Measurements from ENCODE around the gene THBS3. TPM values are rescaled to one million over a fixed set of nuclear protein-coding genes. Genes with fewer than 3 reads are reported as not detected.

Gene THBS3
- total and polyA plus RNA-seq, 9 of the 15 experiments (the other 6 are each of a cell fraction or from before 2014, with no cell fraction given), result 0.59 to 8.3 (median 3.2) TPM

- no peak for TF ChIP-seq ZBTB2 (IDR thresholded peaks at IDR 0.05)
- TF ChIP-seq BRD9 (IDR thresholded peaks at IDR 0.05; ENCODE audit: low read depth, partially characterized antibody), result no peak
- no peak for TF ChIP-seq PURB (CRISPR knock-in tag; IDR thresholded peaks at IDR 0.05; ENCODE audit: low read depth)
- no peak for TF ChIP-seq NR3C1 (CRISPR knock-in tag; IDR thresholded peaks at IDR 0.05)
- no peak for TF ChIP-seq HMG20A (CRISPR knock-in tag; conservative IDR thresholded peaks at IDR 0.05)
- no peak for TF ChIP-seq SAFB (IDR thresholded peaks at IDR 0.05; ENCODE audit: borderline replicate concordance, low read depth, low read length)
- TF ChIP-seq SMC3 (conservative IDR thresholded peaks at IDR 0.05; ENCODE audit: insufficient read depth, low read depth, low read length), result no peak
- TF ChIP-seq ARID2 (IDR thresholded peaks at IDR 0.05), result no peak
- no peak for TF ChIP-seq ZBTB1 (CRISPR knock-in tag; IDR thresholded peaks at IDR 0.05; ENCODE audit: borderline replicate concordance, low read depth)
- peak; percentile 91 for TF ChIP-seq DIDO1 (tag; IDR thresholded peaks at IDR 0.05; ENCODE audit: low read depth)
- TF ChIP-seq MGA (IDR thresholded peaks at IDR 0.05), result no peak
- TF ChIP-seq LEF1 (IDR thresholded peaks at IDR 0.05), result no peak; the same call in 1 of the 2 replicates
- no peak for TF ChIP-seq CREB3L1 (IDR thresholded peaks at IDR 0.05; ENCODE audit: borderline replicate concordance, low read depth)
These were observed 33.5 kb upstream of the THBS3 start (continued) for GRCh38 chr1:155241069-155241679.
